Psoas muscle (tissue), 8 donors: ENCODE measurements around the gene PCDH10. TPM values are rescaled to one million over a fixed set of nuclear protein-coding genes. Genes with fewer than 3 reads are reported as not detected.

Experiments
- ATAC-seq, 4 donors: fragments of 200-7000 bp; cut with Tn5 transposase; one replicate each; pipeline ENCODE4 v1.9.1; 2020; ENCODE audit warnings: moderate library complexity in 3 of 4, mild to moderate bottlenecking in 2 of 4
- DNase-seq, 2 donors: peaks; one replicate each; pipeline ENCODE4 v3.0.0-alpha.2; 2020
- H3K27ac ChIP-seq: fragments of 200-600 bp; one replicate; pipeline ENCODE4 v1.8.0; 2022
- H3K27me3 ChIP-seq, 3 donors: fragments of 200-600 bp in 1 of 3; one replicate each; pipeline versions ENCODE4 v1.6.1 to v1.8.0; 2013 to 2022; ENCODE audit warnings: low read length in 2 of 3, mild to moderate bottlenecking in 2 of 3, moderate library complexity in 1 of 3; ENCODE audit not compliant: insufficient read depth in 3 of 3
- H3K36me3 ChIP-seq, 2 donors: fragments of 200-600 bp in 1 of 2; one replicate each; pipeline versions ENCODE4 v1.6.1 to v1.8.0; 2013 to 2022; ENCODE audit warnings: low read depth in 1 of 2, mild to moderate bottlenecking in 1 of 2, moderate library complexity in 1 of 2; ENCODE audit not compliant: insufficient read depth in 1 of 2
- H3K4me1 ChIP-seq: fragments of 200-600 bp; one replicate; pipeline ENCODE4 v1.8.0; 2022
- H3K4me3 ChIP-seq: fragments of 200-600 bp; one replicate; pipeline ENCODE4 v1.8.0; 2022; ENCODE audit warnings: mild to moderate bottlenecking
- H3K9me3 ChIP-seq: fragments of 200-600 bp; one replicate; pipeline ENCODE4 v1.8.0; 2022
- CTCF ChIP-seq: fragments of 200-600 bp; IDR thresholded peaks from one replicate; pipeline ENCODE4 v1.8.0; 2022; ENCODE audit warnings: antibody characterized with exemption
- WGBS, 3 donors: extraction: QIAGEN DNeasy Blood & Tissue Kit; methylation state at CpG; one replicate each; pipeline versions ENCODE4 v1.1.6 to v1.1.7; 2013; 5-methylcytosine and 5-hydroxymethylcytosine counted together
- intact Hi-C, 2 donors: fragments of 100-400 bp; cut with DNase I; formaldehyde crosslinking; loops; one replicate each; pipeline versions ENCODE4 v1.11.0 to v1.14.2; 2022
- polyA plus RNA-seq, 3 donors: library from polyadenylated mRNA; stranded (reverse); fragments of 200-250 nt; gene quantifications; one replicate each; pipeline ENCODE4 v1.2.3, GENCODE V29; 2013
- total RNA-seq, 4 donors: library from RNA; stranded (reverse); fragmentation: NEBNext Ultra II Directional in 2 of 4; extraction: Animal tissue kit (Norgen Biotek cat#: 25700) in 2 of 4; gene quantifications; one replicate each; pipeline versions ENCODE4 v1.2.1 to v1.2.4, GENCODE V29; 2021 to 2023
- donor health status: healthy with polysubstance abuse.
- donor health status: DM: no; HTN: no; CAD: no; lungs with moderate emphysema.
- donor health status: Bipolar disorder and iron deficiency.
- donor health status: healthy.
- donor health status: DM: yes; HTN: yes; CAD: no.
- donor health status: DM: no; HTN: no; CAD: no.
- donor health status: DM: no; HTN: no; CAD: no.
- donor health status: DM: yes; HTN: yes; CAD: no.

Gene PCDH10
- total and polyA plus RNA-seq, 7 donors = 0.01 to 0.12 (median 0.03) TPM; not detected in 3

- Histone ChIP-seq H3K9me3 (no peaks in the 10 kb centered on the region), H3K27ac (no peak overlapping the region), H3K36me3 (no peaks in the 10 kb centered on the region), H3K27me3 (peaks cover 7 to 44% (median 21%) of the 10 kb centered on the region in 3 donors), H3K4me1 (peaks cover 10% of the 10 kb centered on the region), H3K4me3 (no peak overlapping the region)
- intact Hi-C loops = no loop called here
- TF ChIP-seq CTCF = no peak
- WGBS, 3 donors = 66 to 69% (median 69%) methylated on average over 5 of the region's 5 CpGs
- no peak for ATAC-seq
- no peak for DNase-seq
These were observed 7.0 kb downstream of the PCDH10 start for GRCh38 chr4:133156096-133156495.

- whole genome bisulfite sequencing, 3 donors = 93 to 100% (median 95%) methylated on average over 2 of the region's 2 CpGs
- ATAC-seq (no peak), DNase-seq (no peak)
- H3K9me3 ChIP-seq = no peaks in the 10 kb centered on the region
- TF ChIP-seq CTCF = no peak
- H3K36me3 ChIP-seq = no peaks in the 10 kb centered on the region
- H3K27ac ChIP-seq = no peak overlapping the region
- H3K4me3 ChIP-seq = no peak overlapping the region
- peaks cover 7 to 39% (median 17%) of the 10 kb centered on the region in 3 donors for H3K27me3 ChIP-seq
- intact Hi-C loops = no loop called here
- H3K4me1 ChIP-seq = peaks cover 7% of the 10 kb centered on the region
These were observed 7.5 kb downstream of the PCDH10 start for GRCh38 chr4:133156556-133156955.

- Histone ChIP-seq H3K36me3 (no peaks in the 10 kb centered on the region), H3K4me3 (no peak overlapping the region), H3K27me3 (peaks cover 6 to 28% (median 7%) of the 10 kb centered on the region in 3 donors), H3K27ac (no peak overlapping the region), H3K9me3 (no peaks in the 10 kb centered on the region), H3K4me1 (no peaks in the 10 kb centered on the region)
- WGBS, 3 donors = 47 to 58% (median 56%) methylated on average over 5 of the region's 5 CpGs
- ATAC-seq (no peak), DNase-seq (no peak)
- no peak for TF ChIP-seq CTCF
- intact Hi-C loops = no loop called here
These were observed 8.5 kb downstream of the PCDH10 start for GRCh38 chr4:133157460-133158160.

GRCh38 chr4:133160853-133161252 lies 11.8 kb downstream of the PCDH10 start:
- 72 to 81% (median 78%) methylated on average over 3 of the region's 3 CpGs for WGBS, 3 donors

More at GRCh38 chr4:133160853-133161252, 11.8 kb downstream of the PCDH10 start:
- DNase-seq (no peak), ATAC-seq (no peak)
- Histone ChIP-seq H3K4me1 (no peaks in the 10 kb centered on the region), H3K36me3 (no peaks in the 10 kb centered on the region), H3K27me3 (no peaks in the 10 kb centered on the region), H3K4me3 (no peak overlapping the region), H3K27ac (no peak overlapping the region), H3K9me3 (no peaks in the 10 kb centered on the region)
- intact Hi-C loops = no loop called here
- no peak for TF ChIP-seq CTCF
